HEK293 (cell line): Measurements from ENCODE around the gene GNLY.

ENCODE experiments used
- ZNF510 ChIP-seq: fragments of 450-650 bp; formaldehyde crosslinking; IDR thresholded peaks from 2 replicates; pipeline ENCODE4 v1.5.1; 2018; ENCODE audit warnings: mild to moderate bottlenecking, missing genetic modification characterization, missing biosample characterization; ENCODE audit not compliant: insufficient replicate concordance
- TF ChIP-seq, protein P1 (sequence below): fragments of 450-650 bp; formaldehyde crosslinking; IDR thresholded peaks from 2 replicates; pipeline ENCODE4 v1.5.1; 2016; ENCODE audit warnings: missing biosample characterization, missing genetic modification characterization

GRCh38 chr2:85661139-85661858 lies 32.9 kb upstream of the GNLY start:
- TF ChIP-seq, protein P1, sequence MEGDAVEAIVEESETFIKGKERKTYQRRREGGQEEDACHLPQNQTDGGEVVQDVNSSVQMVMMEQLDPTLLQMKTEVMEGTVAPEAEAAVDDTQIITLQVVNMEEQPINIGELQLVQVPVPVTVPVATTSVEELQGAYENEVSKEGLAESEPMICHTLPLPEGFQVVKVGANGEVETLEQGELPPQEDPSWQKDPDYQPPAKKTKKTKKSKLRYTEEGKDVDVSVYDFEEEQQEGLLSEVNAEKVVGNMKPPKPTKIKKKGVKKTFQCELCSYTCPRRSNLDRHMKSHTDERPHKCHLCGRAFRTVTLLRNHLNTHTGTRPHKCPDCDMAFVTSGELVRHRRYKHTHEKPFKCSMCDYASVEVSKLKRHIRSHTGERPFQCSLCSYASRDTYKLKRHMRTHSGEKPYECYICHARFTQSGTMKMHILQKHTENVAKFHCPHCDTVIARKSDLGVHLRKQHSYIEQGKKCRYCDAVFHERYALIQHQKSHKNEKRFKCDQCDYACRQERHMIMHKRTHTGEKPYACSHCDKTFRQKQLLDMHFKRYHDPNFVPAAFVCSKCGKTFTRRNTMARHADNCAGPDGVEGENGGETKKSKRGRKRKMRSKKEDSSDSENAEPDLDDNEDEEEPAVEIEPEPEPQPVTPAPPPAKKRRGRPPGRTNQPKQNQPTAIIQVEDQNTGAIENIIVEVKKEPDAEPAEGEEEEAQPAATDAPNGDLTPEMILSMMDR (tag by site-specific recombination): no peak
- TF ChIP-seq ZNF510 (tag by site-specific recombination): no peak
